GM12878 (cell line): ENCODE data around the gene TBCE. TPM values are rescaled to one million over a fixed set of nuclear protein-coding genes. Genes with fewer than 3 reads are reported as not detected.

ENCODE experiments used
- ATAC-seq: fragments of 200-7000 bp; cut with Tn5 transposase; 3 replicates; pipeline ENCODE4 v1.9.1; 2020; ENCODE audit warnings: mild to moderate bottlenecking, moderate library complexity
- BruUV-seq: library from RNA; stranded (reverse); fragments of 400-500 nt; replicated peaks from 2 replicates; lab custom pipeline; 2021; lab: Mats Ljungman, UMichigan
- CTCF ChIA-PET: fragments of 300-600 bp; sonication (Branson Sonifier 250); formaldehyde crosslinking; extraction: SDS; loops from one replicate; lab custom pipeline; 2021; ENCODE audit warnings: inconsistent platforms; lab: Yijun Ruan, JAX
- POLR2A ChIA-PET: fragments of 350-600 bp; formaldehyde crosslinking; extraction: SDS; loops from one replicate; lab custom pipeline; 2021; ENCODE audit warnings: inconsistent platforms; lab: Charles Lee
- RAD21 ChIA-PET: fragments of 300-600 bp; sonication (Branson Sonifier 250); formaldehyde crosslinking; loops from one replicate; lab custom pipeline; 2023; ENCODE audit warnings: antibody characterized with exemption; ENCODE audit not compliant: unreplicated experiment; lab: Charles Lee
- SMC1A ChIA-PET: fragments of 300-600 bp; sonication (Branson Sonifier 250); formaldehyde crosslinking; loops from one replicate; lab custom pipeline; 2023; ENCODE audit not compliant: unreplicated experiment, uncharacterized antibody; lab: Charles Lee
- DNase-seq: peaks from one replicate; pipeline ENCODE4 v3.0.0-alpha.2; 2011; ENCODE audit warnings: low read depth, low spot score
- FAIRE-seq: peaks from 3 replicates; lab custom pipeline; 2011; peaks lifted over from hg19 to GRCh38; lab: Jason Lieb, UNC
- H2AFZ ChIP-seq: 2 replicates; pipeline ENCODE4 v1.6.0; 2011; ENCODE audit warnings: low read depth, low read length, control low read depth; ENCODE audit not compliant: control insufficient read depth
- H3K27ac ChIP-seq: 2 replicates; pipeline ENCODE4 v1.5.1; 2011; ENCODE audit warnings: control low read depth; ENCODE audit not compliant: control insufficient read depth, insufficient read depth
- H3K27me3 ChIP-seq, 2 experiments: replicated peaks in 1 of 2; 2 replicates each; pipeline versions ENCODE4 v1.6.0 to v1.6.1; 2011; ENCODE audit warnings: low read length in 1 of 2; ENCODE audit not compliant: control insufficient read depth in 2 of 2, insufficient read depth in 2 of 2
- H3K36me3 ChIP-seq, 2 experiments: 2 replicates each; pipeline ENCODE4 v1.5.1; 2011; ENCODE audit warnings: low read length in 1 of 2; ENCODE audit not compliant: control insufficient read depth in 2 of 2, insufficient read depth in 2 of 2
- H3K4me1 ChIP-seq: 2 replicates; pipeline ENCODE4 v1.6.1; 2011; ENCODE audit warnings: mild to moderate bottlenecking, low read length, moderate library complexity, mixed read lengths; ENCODE audit not compliant: control insufficient read depth, insufficient read depth
- H3K4me2 ChIP-seq: 2 replicates; pipeline ENCODE4 v1.6.0; 2011; ENCODE audit warnings: control low read depth; ENCODE audit not compliant: control insufficient read depth, insufficient read depth
- H3K4me3 ChIP-seq: fragments of 200-600 bp; sonication (generic); 2 replicates; pipeline ENCODE4 v1.5.1; 2016
- H3K79me2 ChIP-seq: 2 replicates; pipeline ENCODE4 v1.6.0; 2011; ENCODE audit warnings: low read length; ENCODE audit not compliant: control insufficient read depth, insufficient read depth
- H3K9ac ChIP-seq: 2 replicates; pipeline ENCODE4 v1.8.0; 2011; ENCODE audit warnings: low read length, control low read depth, mixed read lengths; ENCODE audit not compliant: control insufficient read depth, insufficient read depth
- H3K9me3 ChIP-seq: replicated peaks from 3 replicates; pipeline ENCODE4 v1.5.1; 2011; ENCODE audit warnings: mild to moderate bottlenecking, low read length; ENCODE audit not compliant: control insufficient read depth, insufficient read depth
- H4K20me1 ChIP-seq: 2 replicates; pipeline ENCODE4 v1.6.0; 2011; ENCODE audit not compliant: control insufficient read depth, insufficient read depth
- DPF2 ChIP-seq: fragments of 450-650 bp; IDR thresholded peaks from 2 replicates; pipeline ENCODE4 v1.6.1; 2017; ENCODE audit warnings: mild to moderate bottlenecking
- whole genome bisulfite sequencing: methylation state at CpG from one replicate; pipeline ENCODE4 v1.1.6; 2016; ENCODE audit warnings: low lambda C conversion rate; ENCODE audit not compliant: insufficient replicate concordance, insufficient coverage; ENCODE audit errors: missing lambda C conversion rate; 5-methylcytosine and 5-hydroxymethylcytosine counted together
- in situ Hi-C: fragments of 300-500 bp; cut with MboI; formaldehyde crosslinking; loops from 9 replicates; pipeline ENCODE4 v1.14.3; 2018; ENCODE audit warnings: mixed read lengths
- intact Hi-C: fragments of 100-400 bp; cut with micrococcal nuclease; formaldehyde crosslinking; loops from one replicate; pipeline ENCODE4 v1.14.2; 2022; ENCODE audit not compliant: unreplicated experiment
- polyA plus RNA-seq, 11 experiments: library from polyadenylated mRNA; depleted of rRNA in 4 of 11; unstranded in 6 of 11; stranded (reverse) in 5 of 11; fragments of >200 nt; fragmentation: Nextera tagmentation in 4 of 11; fragmentation: Illumina TruSeq in 1 of 11; extraction: Ambion mirVana in 4 of 11; extraction: Trizol in 1 of 11; gene quantifications; 1 replicate in 1 of 11; 2 replicates in 10 of 11; pipeline versions ENCODE4 v1.2.1 to v1.2.3, GENCODE V29; 2011 to 2016; ENCODE audit warnings: inconsistent platforms in 2 of 11, missing spikeins in 2 of 11, low read depth in 1 of 11
- total RNA-seq, 4 experiments: library from RNA; depleted of rRNA in 3 of 4; stranded (reverse); fragments of >200 nt in 3 of 4; fragmentation: Illumina TruSeq in 1 of 4; extraction: Trizol in 1 of 4; gene quantifications; 2 replicates each; pipeline versions ENCODE4 v1.2.1 to v1.2.3, GENCODE V29; 2013 to 2021
- TF ChIP-seq, protein P1 (sequence below): fragments of 450-650 bp; IDR thresholded peaks from 2 replicates; pipeline ENCODE4 v1.6.1; 2017; ENCODE audit warnings: mild to moderate bottlenecking, moderate library complexity

TBCE gene
- total and polyA plus RNA-seq, 10 of the 15 experiments (the other 5 are each of a cell fraction or from before 2014, with no cell fraction given), result 22.7 to 48.7 (median 29.2) TPM

DNA sequence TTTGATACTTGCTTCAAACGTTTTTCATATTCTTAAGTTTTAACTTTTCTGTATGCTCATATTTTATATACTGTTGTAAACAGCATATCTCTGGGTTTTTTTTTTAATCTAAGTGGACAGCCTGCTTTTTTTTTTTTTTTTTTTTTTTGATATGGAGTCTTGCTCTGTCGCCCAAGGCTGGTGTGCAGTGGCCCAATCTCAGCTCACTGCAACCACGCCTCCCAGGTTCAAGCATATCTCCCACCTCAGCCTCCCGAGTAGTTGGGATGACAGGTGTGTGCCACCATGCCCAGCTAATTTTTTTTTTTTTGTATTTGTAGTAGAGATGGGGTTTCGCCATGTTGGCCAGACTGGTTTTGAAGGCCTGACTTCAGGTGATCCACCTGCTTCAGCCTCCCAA lies 1.2 kb downstream of the TBCE start:
- Histone ChIP-seq H3K4me1 (no peaks in the 10 kb centered on the region), H3K27ac (no peak overlapping the region), H3K4me2 (peak overlapping the region; percentile 50; the same call in 1 of the 2 replicates), H3K9ac (no peak overlapping the region), H3K79me2 (peaks cover 13% of the 10 kb centered on the region), H2AFZ (no peak overlapping the region), H3K36me3 (no peaks in the 10 kb centered on the region; a peak in 1 of 4 replicates), H3K27me3 (no peaks in the 10 kb centered on the region), H3K4me3 (peak overlapping the region; percentile 74; the same call in 1 of the 2 replicates), H4K20me1 (no peaks in the 10 kb centered on the region)
- ATAC-seq, result no peak
- intact Hi-C loops (no loop called here), in situ Hi-C loops (no loop called here)
- no TSS peak for BruUV-seq
- ChIA-PET POLR2A (interaction anchor here (0.6 kb wide), 1 partner anchor 75 kb away, joined by 3 read pairs; no protein-coding TSS in a partner anchor), RAD21 (no interaction called here), CTCF (interaction anchor here (0.6 kb wide), 1 partner anchor 232 kb away, joined by 3 read pairs; no protein-coding TSS in a partner anchor)
- DNase-seq, result no peak
- WGBS, result 60% methylated on average over 5 of the region's 5 CpGs
- TF ChIP-seq, protein P1, sequence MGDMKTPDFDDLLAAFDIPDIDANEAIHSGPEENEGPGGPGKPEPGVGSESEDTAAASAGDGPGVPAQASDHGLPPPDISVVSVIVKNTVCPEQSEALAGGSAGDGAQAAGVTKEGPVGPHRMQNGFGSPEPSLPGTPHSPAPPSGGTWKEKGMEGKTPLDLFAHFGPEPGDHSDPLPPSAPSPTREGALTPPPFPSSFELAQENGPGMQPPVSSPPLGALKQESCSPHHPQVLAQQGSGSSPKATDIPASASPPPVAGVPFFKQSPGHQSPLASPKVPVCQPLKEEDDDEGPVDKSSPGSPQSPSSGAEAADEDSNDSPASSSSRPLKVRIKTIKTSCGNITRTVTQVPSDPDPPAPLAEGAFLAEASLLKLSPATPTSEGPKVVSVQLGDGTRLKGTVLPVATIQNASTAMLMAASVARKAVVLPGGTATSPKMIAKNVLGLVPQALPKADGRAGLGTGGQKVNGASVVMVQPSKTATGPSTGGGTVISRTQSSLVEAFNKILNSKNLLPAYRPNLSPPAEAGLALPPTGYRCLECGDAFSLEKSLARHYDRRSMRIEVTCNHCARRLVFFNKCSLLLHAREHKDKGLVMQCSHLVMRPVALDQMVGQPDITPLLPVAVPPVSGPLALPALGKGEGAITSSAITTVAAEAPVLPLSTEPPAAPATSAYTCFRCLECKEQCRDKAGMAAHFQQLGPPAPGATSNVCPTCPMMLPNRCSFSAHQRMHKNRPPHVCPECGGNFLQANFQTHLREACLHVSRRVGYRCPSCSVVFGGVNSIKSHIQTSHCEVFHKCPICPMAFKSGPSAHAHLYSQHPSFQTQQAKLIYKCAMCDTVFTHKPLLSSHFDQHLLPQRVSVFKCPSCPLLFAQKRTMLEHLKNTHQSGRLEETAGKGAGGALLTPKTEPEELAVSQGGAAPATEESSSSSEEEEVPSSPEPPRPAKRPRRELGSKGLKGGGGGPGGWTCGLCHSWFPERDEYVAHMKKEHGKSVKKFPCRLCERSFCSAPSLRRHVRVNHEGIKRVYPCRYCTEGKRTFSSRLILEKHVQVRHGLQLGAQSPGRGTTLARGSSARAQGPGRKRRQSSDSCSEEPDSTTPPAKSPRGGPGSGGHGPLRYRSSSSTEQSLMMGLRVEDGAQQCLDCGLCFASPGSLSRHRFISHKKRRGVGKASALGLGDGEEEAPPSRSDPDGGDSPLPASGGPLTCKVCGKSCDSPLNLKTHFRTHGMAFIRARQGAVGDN, result no peak
- TF ChIP-seq DPF2, result no peak
- TF ChIP-seq, all 136 proteins: peak for 0
- H3K9me3 ChIP-seq, result no peaks in the 10 kb centered on the region
- SMC1A ChIA-PET, result interaction anchor here (1.0 kb wide), 1 partner anchor 9 kb away, joined by 3 read pairs; no protein-coding TSS in a partner anchor
- no peak for FAIRE-seq
